Fibroblast of lung (primary cell): ENCODE results near the gene FANCG. TPM values are rescaled to one million over a fixed set of nuclear protein-coding genes. Genes with fewer than 3 reads are reported as not detected.

ENCODE experiments used
- DNase-seq, 2 donors: peaks; one replicate each; pipeline versions ENCODE4 v3.0.0 to v3.0.0-alpha.2; 2010; ENCODE audit warnings: low read depth in 2 of 2
- H2AFZ ChIP-seq: 2 replicates; pipeline ENCODE4 v1.5.1; 2012; ENCODE audit warnings: low read length, control low read depth, inconsistent platforms
- H3K27ac ChIP-seq: 2 replicates; pipeline ENCODE4 v1.5.1; 2011; ENCODE audit warnings: low read length, control low read depth; ENCODE audit not compliant: insufficient read depth
- H3K27me3 ChIP-seq: 2 replicates; pipeline ENCODE4 v1.5.1; 2011; ENCODE audit warnings: mild to moderate bottlenecking, low read length; ENCODE audit not compliant: control insufficient read depth, insufficient read depth
- H3K36me3 ChIP-seq: 2 replicates; pipeline ENCODE4 v1.5.1; 2011; ENCODE audit warnings: low read length; ENCODE audit not compliant: control insufficient read depth, insufficient read depth
- H3K4me1 ChIP-seq: 2 replicates; pipeline ENCODE4 v1.5.1; 2011; ENCODE audit warnings: low read length; ENCODE audit not compliant: control insufficient read depth, insufficient read depth; ENCODE audit errors: extremely low read depth
- H3K4me2 ChIP-seq: 2 replicates; pipeline ENCODE4 v1.5.1; 2011; ENCODE audit warnings: low read length, control low read depth; ENCODE audit not compliant: insufficient read depth; ENCODE audit errors: extremely low read depth
- H3K4me3 ChIP-seq, 4 experiments: fragments of 200-600 bp in 1 of 4; sonication (generic) in 1 of 4; replicated peaks in 1 of 4; 2 replicates each; pipeline ENCODE4 v1.5.1; 2011 to 2016; ENCODE audit warnings: low read length in 4 of 4, low read depth in 3 of 4, mild to moderate bottlenecking in 3 of 4, control low read depth in 2 of 4, inconsistent platforms in 1 of 4, mixed read lengths in 1 of 4; ENCODE audit not compliant: insufficient read depth in 1 of 4; ENCODE audit errors: control extremely low read depth in 1 of 4
- H3K79me2 ChIP-seq: 2 replicates; pipeline ENCODE4 v1.5.1; 2012; ENCODE audit warnings: mild to moderate bottlenecking, low read length, inconsistent platforms; ENCODE audit not compliant: control insufficient read depth, insufficient read depth
- H3K9ac ChIP-seq: 2 replicates; pipeline ENCODE4 v1.5.1; 2011; ENCODE audit warnings: mild to moderate bottlenecking, low read length, control low read depth; ENCODE audit not compliant: insufficient read depth
- H3K9me3 ChIP-seq: 2 replicates; pipeline ENCODE4 v1.5.1; 2012; ENCODE audit warnings: low read depth, low read length; ENCODE audit not compliant: control insufficient read depth, insufficient read depth
- H4K20me1 ChIP-seq: 2 replicates; pipeline ENCODE4 v1.5.1; 2011; ENCODE audit warnings: low read length; ENCODE audit not compliant: control insufficient read depth, insufficient read depth; ENCODE audit errors: extremely low read depth
- EZH2 ChIP-seq: IDR thresholded peaks from 2 replicates; pipeline ENCODE4 v1.5.1; 2012; ENCODE audit warnings: low read length, control low read depth, mild to moderate bottlenecking; ENCODE audit errors: missing control alignments
- polyA plus RNA-seq, 2 donors: library from polyadenylated mRNA; depleted of rRNA in 1 of 2; stranded (reverse) in 1 of 2; unstranded in 1 of 2; fragments of >200 nt; gene quantifications; 2 replicates each; pipeline ENCODE4 v1.2.1, GENCODE V29; 2011 to 2012; ENCODE audit warnings: missing spikeins in 1 of 2
- total RNA-seq: library from RNA; depleted of rRNA; stranded (reverse); fragments of >200 nt; gene quantifications from 2 replicates; pipeline ENCODE4 v1.2.1, GENCODE V29; 2014
- TF ChIP-seq, protein P1 (sequence below), 2 donors: IDR thresholded peaks in 1 of 2; conservative IDR thresholded peaks in 1 of 2; 1 replicate in 1 of 2; 2 replicates in 1 of 2; pipeline ENCODE4 v1.5.1; 2011 to 2012; ENCODE audit warnings: low read length in 2 of 2, control low read depth in 1 of 2, inconsistent platforms in 1 of 2, low read depth in 1 of 2, mild to moderate bottlenecking in 1 of 2

Gene FANCG
- total and polyA plus RNA-seq, 2 donors (not counting 1 experiment from before 2014, with no cell fraction given) = 6.6 to 12.2 TPM

- peaks cover 32% of the 10 kb centered on the region for H3K36me3 ChIP-seq
- no peak overlapping the region for H3K4me3 ChIP-seq
- no peaks in the 10 kb centered on the region for H4K20me1 ChIP-seq
- no peaks in the 10 kb centered on the region for H3K27me3 ChIP-seq
- H3K9me3 ChIP-seq = no peaks in the 10 kb centered on the region
- H3K79me2 ChIP-seq = peaks cover 2% of the 10 kb centered on the region
- DNase-seq = no peak
- no peak overlapping the region for H2AFZ ChIP-seq
- TF ChIP-seq, protein P1, sequence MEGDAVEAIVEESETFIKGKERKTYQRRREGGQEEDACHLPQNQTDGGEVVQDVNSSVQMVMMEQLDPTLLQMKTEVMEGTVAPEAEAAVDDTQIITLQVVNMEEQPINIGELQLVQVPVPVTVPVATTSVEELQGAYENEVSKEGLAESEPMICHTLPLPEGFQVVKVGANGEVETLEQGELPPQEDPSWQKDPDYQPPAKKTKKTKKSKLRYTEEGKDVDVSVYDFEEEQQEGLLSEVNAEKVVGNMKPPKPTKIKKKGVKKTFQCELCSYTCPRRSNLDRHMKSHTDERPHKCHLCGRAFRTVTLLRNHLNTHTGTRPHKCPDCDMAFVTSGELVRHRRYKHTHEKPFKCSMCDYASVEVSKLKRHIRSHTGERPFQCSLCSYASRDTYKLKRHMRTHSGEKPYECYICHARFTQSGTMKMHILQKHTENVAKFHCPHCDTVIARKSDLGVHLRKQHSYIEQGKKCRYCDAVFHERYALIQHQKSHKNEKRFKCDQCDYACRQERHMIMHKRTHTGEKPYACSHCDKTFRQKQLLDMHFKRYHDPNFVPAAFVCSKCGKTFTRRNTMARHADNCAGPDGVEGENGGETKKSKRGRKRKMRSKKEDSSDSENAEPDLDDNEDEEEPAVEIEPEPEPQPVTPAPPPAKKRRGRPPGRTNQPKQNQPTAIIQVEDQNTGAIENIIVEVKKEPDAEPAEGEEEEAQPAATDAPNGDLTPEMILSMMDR (conservative IDR thresholded peaks at IDR 0.05 in 1 of 2, IDR thresholded peaks at IDR 0.05 in 1 of 2; ENCODE audit: low read depth in 1 of 2, low read length in 2 of 2) = no peak
- no peak for TF ChIP-seq EZH2
- H3K9ac ChIP-seq = no peak overlapping the region
- no peak overlapping the region for H3K27ac ChIP-seq
- no peaks in the 10 kb centered on the region for H3K4me1 ChIP-seq
- no peak overlapping the region for H3K4me2 ChIP-seq
Observed at GRCh38 chr9:35056571-35057270, 23.0 kb downstream of the FANCG start.

DNA sequence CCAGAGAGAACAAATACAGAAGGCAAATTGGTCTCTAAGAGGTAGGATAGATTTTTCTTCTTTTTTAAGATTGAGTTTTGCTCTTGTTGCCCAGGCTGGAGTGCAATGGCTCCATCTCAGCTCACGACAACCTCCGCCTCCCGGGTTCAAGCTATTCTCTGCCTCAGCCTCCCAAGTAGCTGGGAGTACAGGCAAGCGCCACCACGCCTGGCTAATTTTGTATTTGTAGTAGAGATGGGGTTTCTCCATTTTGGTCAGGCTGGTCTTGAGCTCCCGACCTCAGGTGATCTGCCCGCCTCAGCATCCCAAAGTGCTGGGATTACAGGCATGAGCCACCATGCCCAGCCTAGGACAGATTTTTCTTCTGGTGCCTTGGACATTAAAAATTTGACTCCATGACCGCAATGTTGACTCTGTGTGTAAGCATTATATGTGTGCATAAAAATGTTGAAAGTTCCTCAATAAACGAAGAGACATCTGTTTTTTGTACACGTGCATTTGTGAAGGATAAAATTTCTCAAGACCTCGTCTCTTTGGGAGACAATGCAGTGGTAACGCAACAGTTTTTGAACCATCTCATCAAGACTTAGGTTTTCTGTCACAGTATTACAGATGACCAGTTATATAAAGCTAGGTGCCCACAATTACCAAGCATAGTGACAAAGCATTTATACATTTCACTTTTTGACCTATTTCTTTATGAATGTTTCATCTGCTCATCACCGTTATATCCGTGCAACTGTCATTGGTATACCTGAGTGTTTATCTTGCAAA is 24.7 kb downstream of the FANCG start:
- Histone ChIP-seq H3K4me1 (no peaks in the 10 kb centered on the region), H4K20me1 (no peaks in the 10 kb centered on the region), H3K4me3 (no peak overlapping the region), H3K36me3 (peaks cover 26% of the 10 kb centered on the region), H2AFZ (no peak overlapping the region), H3K27me3 (no peaks in the 10 kb centered on the region), H3K9ac (no peak overlapping the region), H3K4me2 (no peak overlapping the region), H3K9me3 (no peaks in the 10 kb centered on the region), H3K27ac (no peak overlapping the region), H3K79me2 (no peaks in the 10 kb centered on the region)
- TF ChIP-seq, protein P1 (conservative IDR thresholded peaks at IDR 0.05 in 1 of 2, IDR thresholded peaks at IDR 0.05 in 1 of 2; ENCODE audit: low read depth in 1 of 2, low read length in 2 of 2) = no peak
- no peak for TF ChIP-seq EZH2
- DNase-seq = no peak

DNA sequence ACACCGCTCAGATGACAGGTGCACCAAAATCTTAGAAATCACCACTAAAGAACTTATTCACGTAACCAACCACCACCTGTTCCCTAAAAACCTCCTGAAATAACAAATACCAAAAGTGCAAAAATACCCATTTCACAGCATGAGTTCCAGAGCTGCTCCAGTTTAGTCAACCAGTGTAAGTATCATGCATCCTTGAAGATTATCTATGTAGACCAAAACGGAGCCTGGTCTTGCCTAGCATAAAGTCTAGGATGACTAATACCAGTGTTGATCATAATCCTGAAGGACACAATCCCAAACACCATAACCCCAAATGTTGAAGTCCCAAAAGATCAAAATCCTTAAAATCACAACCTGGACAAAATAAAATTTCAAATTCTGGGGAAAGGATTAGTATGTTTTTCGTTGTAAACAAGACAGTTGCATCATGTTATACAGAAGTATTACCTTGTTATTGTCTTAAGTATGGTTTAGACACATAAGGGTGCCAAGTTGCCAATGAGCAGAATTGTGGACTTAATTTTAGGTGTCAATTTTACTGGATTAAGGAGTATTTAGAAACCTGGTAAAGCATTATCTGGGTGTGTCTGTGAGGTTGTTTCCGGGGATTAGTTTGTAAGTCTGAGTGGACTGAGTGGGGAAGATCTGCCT is 25.4 kb downstream of the FANCG start:
- H3K27ac ChIP-seq = no peak overlapping the region
- no peak for DNase-seq
- no peak overlapping the region for H3K9ac ChIP-seq
- no peak overlapping the region for H3K4me2 ChIP-seq
- H3K9me3 ChIP-seq = no peaks in the 10 kb centered on the region
- no peak for TF ChIP-seq EZH2
- TF ChIP-seq, protein P1 (conservative IDR thresholded peaks at IDR 0.05 in 1 of 2, IDR thresholded peaks at IDR 0.05 in 1 of 2; ENCODE audit: low read depth in 1 of 2, low read length in 2 of 2) = no peak
- no peaks in the 10 kb centered on the region for H4K20me1 ChIP-seq
- no peaks in the 10 kb centered on the region for H3K79me2 ChIP-seq
- H3K4me3 ChIP-seq = no peak overlapping the region
- no peak overlapping the region for H2AFZ ChIP-seq
- H3K4me1 ChIP-seq = no peaks in the 10 kb centered on the region
- no peaks in the 10 kb centered on the region for H3K27me3 ChIP-seq
- peaks cover 24% of the 10 kb centered on the region for H3K36me3 ChIP-seq
